SK-N-MC (cell line): Measurements from ENCODE around the gene TNS2.

Source experiments
- EZH2 ChIP-seq: fragments of 200-600 bp; sonication (generic); IDR thresholded peaks from one replicate; pipeline ENCODE4 v1.6.1; 2017; ENCODE audit warnings: antibody characterized with exemption
- FOXP2 ChIP-seq: optimal IDR thresholded peaks from 2 replicates; pipeline ENCODE3; 2011; ENCODE audit warnings: mild to moderate bottlenecking, moderate library complexity; ENCODE audit not compliant: insufficient read depth; ENCODE audit errors: extremely low read length, control extremely low read depth
- POLR2AphosphoS5 ChIP-seq: IDR thresholded peaks from 2 replicates; pipeline ENCODE4 v1.6.1; 2012; ENCODE audit warnings: mild to moderate bottlenecking, low read depth, low read length, borderline replicate concordance

DNA sequence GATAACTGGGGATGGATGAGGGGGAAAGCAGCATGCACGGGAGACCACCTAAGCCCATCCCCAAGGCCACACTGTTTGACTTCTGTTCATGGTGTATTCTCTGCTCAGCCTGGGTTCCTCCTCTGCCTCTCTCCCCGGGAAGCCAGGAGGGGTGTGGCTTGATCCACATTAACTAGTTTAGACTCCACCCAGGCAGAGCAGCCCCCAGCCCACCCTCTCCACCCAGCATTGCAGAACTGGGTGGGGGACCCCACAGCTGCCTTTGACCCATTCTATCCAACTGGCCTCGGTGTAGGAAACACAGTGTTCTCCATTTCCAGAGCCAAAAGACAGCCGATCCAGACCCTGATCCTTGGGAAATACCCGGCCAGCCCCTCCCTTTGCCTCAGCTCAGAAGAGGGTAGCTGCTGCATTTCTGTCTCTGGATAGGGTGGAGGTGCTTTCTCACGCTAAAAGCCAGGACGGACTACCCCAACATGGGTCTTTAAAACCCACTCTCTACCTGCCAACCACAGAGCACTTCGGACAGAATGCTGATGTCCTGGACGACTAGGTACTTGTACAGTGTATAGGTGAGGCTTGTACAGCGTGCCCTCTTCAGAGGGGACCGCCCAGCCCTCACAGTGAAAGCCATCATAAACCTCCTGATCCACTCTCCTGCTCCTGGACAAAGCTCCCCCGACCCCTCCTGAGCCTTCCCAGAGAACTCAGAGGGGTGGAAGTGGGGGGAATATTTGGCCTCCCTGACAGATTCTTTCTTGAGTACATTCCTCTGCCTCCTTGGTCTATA lies 20.0 kb downstream of the TNS2 start:
- TF ChIP-seq EZH2, result no peak
- TF ChIP-seq POLR2AphosphoS5, result no peak
- no peak for TF ChIP-seq FOXP2
